Keratinocyte (primary cell): Measurements from ENCODE around the gene LIPF.

Experiments
- EZH2 ChIP-seq: IDR thresholded peaks from one replicate; pipeline ENCODE4 v1.6.1; 2012; ENCODE audit warnings: inconsistent platforms, mild to moderate bottlenecking, low read length, moderate library complexity
- TF ChIP-seq, protein P1 (sequence below), 3 experiments: IDR thresholded peaks in 1 of 3; conservative IDR thresholded peaks in 1 of 3; optimal IDR thresholded peaks in 1 of 3; 2 replicates in 2 of 3; 3 replicates in 1 of 3; pipeline versions ENCODE3 to v1.5.1; 2011; ENCODE audit warnings: low read length in 3 of 3, mild to moderate bottlenecking in 3 of 3, moderate library complexity in 2 of 3, control low read depth in 1 of 3, inconsistent platforms in 1 of 3; ENCODE audit not compliant: insufficient read depth in 2 of 3; ENCODE audit errors: extremely low read depth in 1 of 3

DNA sequence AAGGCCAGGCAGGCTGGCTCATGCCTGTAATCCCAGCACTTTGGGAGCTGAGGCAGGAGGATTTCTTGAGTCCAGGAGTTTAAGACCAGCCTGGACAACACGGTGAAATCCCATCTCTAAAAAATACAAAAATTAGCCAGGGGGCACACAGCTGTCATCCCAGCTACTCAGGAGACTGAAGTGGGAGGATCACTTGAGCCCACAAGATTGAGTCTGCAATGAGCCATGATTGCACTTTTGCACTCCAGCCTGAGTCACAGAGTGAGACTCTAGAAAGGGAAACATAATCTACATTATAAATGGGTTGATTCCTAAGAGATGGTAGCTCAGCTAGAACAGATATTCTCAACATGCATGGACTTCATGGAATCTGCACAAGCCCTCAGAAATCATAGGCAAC, 6.3 kb upstream of the LIPF start:
- TF ChIP-seq, protein P1, sequence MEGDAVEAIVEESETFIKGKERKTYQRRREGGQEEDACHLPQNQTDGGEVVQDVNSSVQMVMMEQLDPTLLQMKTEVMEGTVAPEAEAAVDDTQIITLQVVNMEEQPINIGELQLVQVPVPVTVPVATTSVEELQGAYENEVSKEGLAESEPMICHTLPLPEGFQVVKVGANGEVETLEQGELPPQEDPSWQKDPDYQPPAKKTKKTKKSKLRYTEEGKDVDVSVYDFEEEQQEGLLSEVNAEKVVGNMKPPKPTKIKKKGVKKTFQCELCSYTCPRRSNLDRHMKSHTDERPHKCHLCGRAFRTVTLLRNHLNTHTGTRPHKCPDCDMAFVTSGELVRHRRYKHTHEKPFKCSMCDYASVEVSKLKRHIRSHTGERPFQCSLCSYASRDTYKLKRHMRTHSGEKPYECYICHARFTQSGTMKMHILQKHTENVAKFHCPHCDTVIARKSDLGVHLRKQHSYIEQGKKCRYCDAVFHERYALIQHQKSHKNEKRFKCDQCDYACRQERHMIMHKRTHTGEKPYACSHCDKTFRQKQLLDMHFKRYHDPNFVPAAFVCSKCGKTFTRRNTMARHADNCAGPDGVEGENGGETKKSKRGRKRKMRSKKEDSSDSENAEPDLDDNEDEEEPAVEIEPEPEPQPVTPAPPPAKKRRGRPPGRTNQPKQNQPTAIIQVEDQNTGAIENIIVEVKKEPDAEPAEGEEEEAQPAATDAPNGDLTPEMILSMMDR (optimal IDR thresholded peaks at IDR 0.05 in 1 of 3, IDR thresholded peaks at IDR 0.05 in 1 of 3, conservative IDR thresholded peaks at IDR 0.05 in 1 of 3; ENCODE audit: extremely low read depth in 1 of 3, insufficient read depth in 2 of 3, low read length in 3 of 3) = no peak
- no peak for TF ChIP-seq EZH2
